Astrocyte (in vitro differentiated cells and primary cell): ENCODE measurements around the gene ANKS3.

ENCODE experiments used
- CTCF ChIP-seq: IDR thresholded peaks from 2 replicates; pipeline ENCODE4 v1.5.1; 2011; ENCODE audit warnings: low read depth, mild to moderate bottlenecking, inconsistent platforms, low read length, moderate library complexity; ENCODE audit not compliant: insufficient read depth
- EZH2 ChIP-seq: IDR thresholded peaks from 2 replicates; pipeline ENCODE4 v1.6.1; 2012; ENCODE audit warnings: mild to moderate bottlenecking, low read length, inconsistent platforms; ENCODE audit not compliant: insufficient read depth

GRCh38 chr16:4676831-4677230 lies 57.2 kb downstream of the ANKS3 start:
- TF ChIP-seq CTCF (no peak), EZH2 (no peak)
